HEK293T (cell line): ENCODE data around the gene VIPR2.

Source experiments
- HDGF ChIP-seq: fragments of 450-650 bp; IDR thresholded peaks from 2 replicates; pipeline ENCODE4 v1.6.1; 2017; ENCODE audit warnings: antibody characterized with exemption, borderline replicate concordance
- LEF1 ChIP-seq: fragments of 450-650 bp; IDR thresholded peaks from 2 replicates; pipeline ENCODE4 v1.6.1; 2017; ENCODE audit warnings: mild to moderate bottlenecking, borderline replicate concordance

DNA sequence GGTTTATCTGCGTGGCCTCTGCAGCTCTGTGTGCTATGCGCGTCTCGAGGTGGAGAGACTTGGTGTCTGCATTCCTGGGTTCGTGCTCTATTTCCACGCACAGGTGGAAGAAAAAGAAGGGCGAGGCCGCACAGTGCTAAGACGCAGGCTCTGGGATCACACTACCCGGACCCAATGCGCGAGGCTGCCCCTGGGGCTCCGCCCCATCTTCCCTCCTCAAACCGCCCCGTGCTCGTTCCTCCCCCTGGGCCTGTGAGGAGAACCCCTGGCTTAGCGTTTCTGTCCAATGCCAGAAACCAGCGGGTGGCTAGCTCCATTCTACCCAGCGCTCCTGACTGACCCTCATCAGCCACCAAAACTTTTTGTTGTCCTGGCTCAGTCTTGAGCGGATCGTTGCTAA, 145.2 kb downstream of the VIPR2 start:
- TF ChIP-seq HDGF (no peak), LEF1 (no peak)
